Measurements from ENCODE around the gene CCSER1.
"Not testable (repeated sequence)": the region's sequence is repeated elsewhere in the genome, so short reads cannot be mapped to it uniquely, and the experiment has no call there.

The CCSER1 gene

DNA sequence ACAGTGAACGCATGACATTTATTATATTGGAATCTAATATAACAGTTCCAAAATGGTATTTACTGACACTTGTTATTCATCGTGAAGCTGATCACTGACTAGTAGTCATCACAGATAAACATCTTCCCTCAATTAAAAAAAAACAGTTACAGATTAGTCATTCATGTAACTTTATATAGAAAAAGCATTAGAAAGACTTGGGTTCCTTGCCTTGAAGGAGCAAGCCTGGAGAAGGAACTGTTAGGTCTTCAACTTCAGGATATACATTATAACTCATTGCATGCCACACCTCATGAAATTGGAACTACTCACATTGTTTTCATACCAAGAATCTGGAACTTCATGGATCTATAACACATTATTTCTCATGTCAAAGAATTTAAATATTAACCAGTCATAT lies 317.7 kb downstream of the CCSER1 start:
- DNase-seq (ENCODE audit: low read depth in 2 of 2), result no peak

DNA sequence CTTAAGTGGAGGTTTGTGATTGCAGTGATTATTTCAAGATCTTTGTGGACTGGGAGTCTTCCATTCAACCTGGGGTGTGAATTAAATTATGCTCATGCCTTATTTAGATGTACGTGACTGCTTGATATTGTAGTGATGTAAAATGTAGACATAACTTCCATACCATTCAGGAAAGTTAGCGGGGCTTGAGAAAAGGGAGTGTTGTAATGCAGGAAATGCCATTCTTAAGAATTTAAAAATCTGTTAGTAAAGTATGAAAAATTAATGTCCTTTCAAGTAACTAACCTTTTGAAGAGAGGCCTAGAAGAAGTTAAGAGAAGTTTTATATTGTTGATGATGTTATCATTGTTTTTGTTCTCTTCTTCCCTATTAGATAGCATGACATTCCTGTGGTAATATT lies 318.2 kb downstream of the CCSER1 start:
- DNase-seq (ENCODE audit: low read depth in 2 of 2), result no peak

- DNase-seq (ENCODE audit: low read depth in 2 of 2), result no peak
These were observed 322.4 kb downstream of the CCSER1 start for GRCh38 chr4:90449626-90450025.

GRCh38 chr4:90456891-90457290 lies 329.7 kb downstream of the CCSER1 start:
- no peak for DNase-seq (ENCODE audit: low read depth in 2 of 2)

DNA sequence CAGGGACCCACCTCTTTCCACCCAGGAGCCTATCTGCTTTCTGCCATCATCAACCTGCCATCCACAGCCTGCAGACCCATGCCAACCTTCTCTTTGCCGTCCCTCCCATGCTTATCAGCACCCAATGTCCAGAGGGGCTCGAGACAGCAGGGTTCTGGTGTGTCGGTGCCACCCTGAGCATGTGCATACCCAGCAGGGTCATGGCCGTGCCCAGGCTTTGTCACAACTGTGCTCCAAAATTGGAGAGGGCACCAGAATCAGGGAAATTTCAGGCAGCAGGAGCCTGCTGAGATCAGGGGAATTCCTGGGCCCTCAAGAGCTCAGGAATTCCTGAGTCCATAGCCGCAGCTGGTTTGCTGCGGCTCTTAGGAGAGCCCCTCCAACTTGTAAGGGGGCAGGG lies 330.6 kb downstream of the CCSER1 start:
- no peak for DNase-seq (ENCODE audit: low read depth in 2 of 2)

GRCh38 chr4:90458576-90458975 lies 331.4 kb downstream of the CCSER1 start:
- no peak for DNase-seq (ENCODE audit: low read depth in 2 of 2)

DNA sequence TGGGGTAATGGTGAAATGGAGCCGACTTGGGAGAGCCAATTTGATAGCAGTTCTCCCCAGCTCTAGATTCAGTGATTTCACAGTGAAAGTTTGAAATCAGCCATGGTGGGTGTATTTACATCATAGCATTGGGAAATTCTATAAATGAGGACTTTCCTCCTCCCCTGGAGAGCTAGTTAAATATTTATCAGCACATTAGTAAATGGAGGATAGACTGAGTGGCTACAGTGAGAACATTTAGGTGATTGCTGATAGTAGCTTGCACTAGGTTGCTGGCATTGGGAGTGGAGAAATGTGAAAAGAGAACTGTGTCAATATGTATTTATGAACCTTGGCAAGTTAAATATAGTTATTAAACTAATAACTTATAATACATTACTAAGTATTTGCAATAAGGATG lies 347.3 kb downstream of the CCSER1 start:
- DNase-seq (ENCODE audit: low read depth in 2 of 2), result no peak

- DNase-seq (ENCODE audit: low read depth in 2 of 2), result no peak
These were observed 348.8 kb downstream of the CCSER1 start for GRCh38 chr4:90476019-90476418.

- no peak for DNase-seq (ENCODE audit: low read depth in 2 of 2)
These were observed 349.4 kb downstream of the CCSER1 start for GRCh38 chr4:90476586-90476985.

DNA sequence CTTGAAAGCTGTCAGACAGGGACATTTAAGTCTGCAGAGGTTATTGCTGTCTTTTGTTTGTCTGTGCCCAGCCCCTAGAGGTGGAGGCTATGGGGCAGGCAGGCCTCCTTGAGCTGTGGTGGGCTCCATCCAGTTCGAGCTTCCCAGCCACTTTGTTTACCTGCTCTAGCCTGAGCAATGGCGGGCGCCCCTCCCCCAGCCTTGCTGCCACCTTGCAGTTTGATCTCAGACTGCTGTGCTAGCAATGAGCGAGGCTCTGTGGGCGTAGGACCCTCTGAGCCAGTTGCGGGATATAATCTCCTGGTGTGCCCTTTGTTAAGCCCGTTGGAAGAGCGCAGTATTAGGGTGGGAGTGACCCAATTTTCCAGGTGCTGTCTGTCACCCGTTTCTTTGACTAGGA lies 357.7 kb downstream of the CCSER1 start:
- DNase-seq (ENCODE audit: low read depth in 2 of 2), result not testable (repeated sequence)

- DNase-seq (ENCODE audit: low read depth in 2 of 2), result no peak
These were observed 359.2 kb downstream of the CCSER1 start for GRCh38 chr4:90486346-90486745.

DNA sequence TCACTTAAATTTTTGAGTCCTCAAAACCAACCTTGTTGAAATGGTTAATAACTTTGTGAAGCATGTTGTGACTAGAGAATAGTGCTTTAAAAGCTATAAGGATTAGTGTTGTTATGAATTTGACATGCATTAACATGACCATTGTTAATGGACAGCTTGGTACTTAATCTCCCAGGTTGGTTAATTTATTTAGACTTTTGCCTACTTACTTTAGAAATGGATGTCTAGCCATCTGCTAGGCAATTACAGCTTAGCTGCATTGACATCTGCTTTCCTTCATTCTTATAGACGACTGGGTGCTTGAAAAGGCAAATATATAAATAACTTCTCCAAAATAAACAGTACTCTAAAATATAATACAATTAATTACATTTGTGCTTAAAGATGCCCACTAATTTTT lies 368.0 kb downstream of the CCSER1 start:
- DNase-seq (ENCODE audit: low read depth in 2 of 2), result no peak

GRCh38 chr4:90495936-90496335 lies 368.7 kb downstream of the CCSER1 start:
- no peak for DNase-seq (ENCODE audit: low read depth in 2 of 2)

DNA sequence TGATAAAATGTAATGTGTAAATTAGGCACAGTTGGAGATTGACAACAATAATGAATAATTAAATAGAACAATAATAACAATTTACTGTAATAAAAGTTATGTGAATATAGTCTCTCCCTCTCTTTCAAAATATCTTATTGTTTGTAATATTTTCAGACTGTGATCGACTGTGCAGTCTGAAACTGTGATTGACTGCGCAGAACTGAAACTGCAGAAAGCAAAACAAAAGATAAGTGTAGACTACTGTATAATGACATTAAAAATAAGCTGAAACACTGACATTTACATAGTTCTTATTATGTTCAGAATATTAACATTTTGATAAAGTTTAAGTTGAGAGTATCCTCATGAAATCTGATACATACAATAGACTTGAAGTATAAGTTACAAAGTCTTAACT lies 371.0 kb downstream of the CCSER1 start:
- no peak for DNase-seq (ENCODE audit: low read depth in 2 of 2)

- no peak for DNase-seq (ENCODE audit: low read depth in 2 of 2)
These were observed 376.5 kb downstream of the CCSER1 start for GRCh38 chr4:90503677-90504076.

DNA sequence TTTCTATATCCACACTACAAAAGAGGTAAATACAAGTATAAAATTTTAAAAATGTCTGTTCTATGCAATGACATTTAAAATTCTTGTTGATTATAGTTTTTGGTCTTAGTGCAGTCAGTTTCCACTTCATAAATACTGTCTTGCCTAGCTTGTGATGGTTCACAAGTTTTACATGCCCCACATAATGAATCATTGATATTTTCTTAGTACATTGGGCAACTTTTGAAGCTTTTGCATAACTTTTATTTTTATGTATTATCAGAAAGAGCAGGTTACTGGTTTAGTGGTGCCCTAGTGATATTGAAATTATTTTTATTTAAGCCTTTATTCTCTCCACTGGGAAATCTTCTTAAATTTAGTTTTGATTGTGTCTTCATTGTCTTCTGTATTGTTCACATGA lies 388.0 kb downstream of the CCSER1 start:
- DNase-seq (ENCODE audit: low read depth in 2 of 2), result no peak

- DNase-seq (ENCODE audit: low read depth in 2 of 2), result no peak
These were observed 401.4 kb downstream of the CCSER1 start for GRCh38 chr4:90528551-90528950.

- DNase-seq (ENCODE audit: low read depth in 2 of 2), result no peak
These were observed 409.2 kb downstream of the CCSER1 start for GRCh38 chr4:90536408-90536807.

- no peak for DNase-seq (ENCODE audit: low read depth in 2 of 2)
These were observed 410.3 kb downstream of the CCSER1 start for GRCh38 chr4:90537491-90537890.

DNA sequence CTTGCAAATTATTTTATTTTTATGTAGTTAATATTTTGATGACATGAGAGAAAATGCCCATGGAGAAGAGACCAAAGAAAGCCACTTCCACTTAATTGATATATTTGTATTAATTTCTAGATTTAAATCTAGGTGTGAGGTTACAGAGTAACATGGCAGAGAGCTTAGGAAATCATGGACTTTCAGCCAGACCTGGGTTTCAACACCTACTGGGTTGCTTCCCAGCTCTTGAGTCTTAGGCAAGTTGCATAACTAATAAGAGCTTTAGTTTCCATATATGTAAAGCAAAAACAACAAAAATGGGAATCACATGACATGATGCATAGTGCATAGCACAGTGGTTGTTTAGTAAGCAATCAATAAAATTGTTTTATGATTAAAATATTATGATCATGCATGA lies 413.3 kb downstream of the CCSER1 start:
- no peak for DNase-seq (ENCODE audit: low read depth in 2 of 2)

DNA sequence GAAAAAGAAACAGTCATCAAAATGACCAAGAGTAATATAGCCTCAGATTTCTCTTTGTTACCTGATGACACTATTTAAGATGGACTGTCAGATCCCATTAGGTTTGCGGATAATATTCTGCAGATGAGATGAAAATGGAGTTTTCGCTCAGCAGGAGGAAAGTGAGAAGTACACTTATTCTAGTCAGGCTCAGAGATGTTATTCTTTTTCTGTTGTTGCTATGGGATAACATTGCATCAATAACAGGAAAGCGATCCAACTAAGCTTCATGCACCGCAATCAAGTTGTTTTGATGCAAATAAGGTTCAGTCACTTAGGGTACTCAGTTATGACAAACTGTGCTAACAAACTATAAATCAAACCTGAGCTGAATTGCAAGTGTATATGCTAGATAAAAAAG lies 415.0 kb downstream of the CCSER1 start:
- no peak for DNase-seq (ENCODE audit: low read depth in 2 of 2)

GRCh38 chr4:90543419-90544170 lies 416.4 kb downstream of the CCSER1 start:
- DNase-seq (ENCODE audit: low read depth in 2 of 2), result no peak

DNA sequence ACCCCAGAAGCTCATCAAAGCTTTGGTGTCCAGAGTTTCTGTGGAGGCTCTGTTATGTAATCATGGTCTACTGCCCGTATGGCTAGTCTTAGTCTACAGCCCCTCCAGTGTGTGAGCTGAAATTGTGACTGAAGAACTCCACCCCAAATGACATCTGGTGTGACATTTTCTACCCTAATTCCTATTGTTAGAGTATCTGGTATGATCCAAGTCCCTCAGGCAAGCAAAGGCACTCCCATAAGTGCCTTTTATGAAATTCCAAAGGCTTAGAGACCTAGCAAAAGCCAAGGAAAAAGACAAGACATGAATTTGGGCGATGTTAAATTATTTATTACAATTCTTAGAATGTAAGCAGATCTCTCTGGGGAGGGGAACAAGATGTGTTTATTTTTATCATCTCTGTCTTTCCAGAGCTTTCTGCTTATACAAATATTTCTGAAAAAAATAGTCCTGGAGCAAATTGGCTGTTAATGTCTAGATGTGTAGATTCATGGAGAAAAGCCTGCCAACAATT lies 417.4 kb downstream of the CCSER1 start:
- no peak for DNase-seq (ENCODE audit: low read depth in 2 of 2)

DNA sequence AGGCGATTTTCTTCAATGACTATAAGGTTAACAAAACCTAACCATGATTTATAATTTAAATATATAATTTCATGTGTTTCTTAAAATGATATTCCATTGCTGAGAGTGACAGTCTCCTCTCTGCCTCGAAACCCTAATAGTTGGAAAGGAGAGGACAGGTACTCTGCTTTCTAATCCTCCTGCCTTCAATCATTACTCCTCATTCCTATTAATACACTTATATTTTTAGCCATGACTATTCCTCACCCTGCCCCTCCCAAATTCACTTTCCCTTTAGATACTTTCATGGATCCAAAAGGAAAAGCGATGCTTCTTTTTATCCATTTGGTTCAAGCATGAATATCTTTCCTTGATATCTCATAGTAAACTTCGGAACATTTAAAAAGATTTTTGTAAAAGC lies 418.2 kb downstream of the CCSER1 start:
- DNase-seq (ENCODE audit: low read depth in 2 of 2), result no peak

Measured in stimulated activated CD4-positive, alpha-beta T cell treated with anti-CD3 and anti-CD28 coated beads, Interleukin-4, amount 100 ng/mL, for 48 hours (primary cell).